ENCODE measurements around the gene MYMX.

Gene MYMX

DNA sequence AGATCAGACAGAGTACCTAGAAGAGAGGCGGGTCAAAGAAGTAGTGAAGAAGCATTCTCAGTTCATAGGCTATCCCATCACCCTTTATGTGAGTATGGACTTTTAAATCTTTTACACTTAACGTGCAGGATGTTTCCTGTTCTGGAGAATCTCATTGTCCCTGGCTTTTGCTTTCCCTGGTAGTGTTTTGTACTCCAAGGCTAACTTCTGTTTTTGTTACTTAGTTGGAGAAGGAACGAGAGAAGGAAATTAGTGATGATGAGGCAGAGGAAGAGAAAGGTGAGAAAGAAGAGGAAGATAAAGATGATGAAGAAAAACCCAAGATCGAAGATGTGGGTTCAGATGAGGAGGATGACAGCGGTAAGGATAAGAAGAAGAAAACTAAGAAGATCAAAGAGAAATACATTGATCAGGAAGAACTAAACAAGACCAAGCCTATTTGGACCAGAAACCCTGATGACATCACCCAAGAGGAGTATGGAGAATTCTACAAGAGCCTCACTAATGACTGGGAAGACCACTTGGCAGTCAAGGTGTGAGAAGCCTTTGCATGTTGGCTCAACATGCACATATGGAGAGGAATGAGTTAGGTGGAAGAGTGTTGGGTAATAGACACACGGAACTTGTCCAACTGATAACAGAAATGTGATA is 33.5 kb downstream of the MYMX start:
- 100% methylated on average over 1 of the region's 6 CpGs for WGBS (ENCODE audit: insufficient coverage)
- no peak overlapping the region for H3K27ac ChIP-seq (ENCODE audit: insufficient read depth in 1 of 2, low read depth in 1 of 2, low read length in 2 of 2, poor library complexity in 1 of 2, severe bottlenecking in 2 of 2)
- no peaks in the 10 kb centered on the region for H3K9me3 ChIP-seq (ENCODE audit: control extremely low read depth in 1 of 5, control insufficient read depth in 4 of 5, insufficient read depth in 2 of 5, low read depth in 1 of 5, low read length in 4 of 5)
- H3K4me3 ChIP-seq (ENCODE audit: control insufficient read depth in 1 of 7, extremely low read depth in 1 of 7, insufficient read depth in 4 of 7, low read depth in 2 of 7, low read length in 6 of 7) = no peak overlapping the region
- peaks cover 13 to 49% (median 35%) of the 10 kb centered on the region in 4 experiments for H3K4me1 ChIP-seq (ENCODE audit: control extremely low read depth in 1 of 4, control insufficient read depth in 4 of 4, insufficient read depth in 4 of 4, low read length in 3 of 4)
- POLR2A ChIA-PET = no interaction called here
- no peak for DNase-seq
- H3K27me3 ChIP-seq (replicated peaks in 2 of 5; ENCODE audit: control insufficient read depth in 4 of 5, insufficient read depth in 5 of 5, low read length in 4 of 5) = no peaks in the 10 kb centered on the region
- CTCF ChIA-PET = interaction anchor here (0.7 to 3.7 kb wide), 7 partner anchors 7 to 80 kb away, joined by 3 to 15 read pairs (median 5); partner anchors contain the start of gene SLC35B2
- peaks cover 28 to 70% (median 55%) of the 10 kb centered on the region in 4 experiments for H3K36me3 ChIP-seq (ENCODE audit: control insufficient read depth in 4 of 4, insufficient read depth in 4 of 4, low read length in 3 of 4)

DNA sequence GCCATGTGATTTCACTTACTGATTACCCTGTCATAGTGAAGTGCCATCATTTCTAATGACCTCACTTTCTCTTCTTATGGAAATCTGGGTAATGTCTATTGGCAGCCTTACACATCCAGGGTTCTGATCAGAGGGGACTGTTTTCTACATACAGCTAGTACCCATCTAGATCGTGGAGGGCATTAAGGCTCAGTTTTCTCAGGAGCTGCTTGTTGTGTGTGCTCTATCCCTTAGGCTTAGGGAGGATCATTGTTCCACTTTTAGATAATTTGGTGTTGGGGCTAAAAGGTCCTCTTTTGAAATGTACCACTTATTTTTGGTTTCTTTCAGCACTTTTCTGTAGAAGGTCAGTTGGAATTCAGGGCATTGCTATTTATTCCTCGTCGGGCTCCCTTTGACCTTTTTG is 34.0 kb downstream of the MYMX start:
- ChIA-PET CTCF (interaction anchor here (1.1 to 2.3 kb wide), 9 partner anchors 9 to 81 kb away, joined by 3 to 13 read pairs (median 5); no protein-coding TSS in a partner anchor), POLR2A (no interaction called here)
- Histone ChIP-seq H3K4me1 (ENCODE audit: control extremely low read depth in 1 of 4, control insufficient read depth in 4 of 4, insufficient read depth in 4 of 4, low read length in 3 of 4) (peaks cover 14 to 54% (median 37%) of the 10 kb centered on the region in 4 experiments), H3K36me3 (ENCODE audit: control insufficient read depth in 4 of 4, insufficient read depth in 4 of 4, low read length in 3 of 4) (peaks cover 28 to 72% (median 57%) of the 10 kb centered on the region in 4 experiments), H3K9me3 (ENCODE audit: control extremely low read depth in 1 of 5, control insufficient read depth in 4 of 5, insufficient read depth in 2 of 5, low read depth in 1 of 5, low read length in 4 of 5) (no peaks in the 10 kb centered on the region), H3K4me3 (ENCODE audit: control insufficient read depth in 1 of 7, extremely low read depth in 1 of 7, insufficient read depth in 4 of 7, low read depth in 2 of 7, low read length in 6 of 7) (no peak overlapping the region), H3K27me3 (replicated peaks in 2 of 5; ENCODE audit: control insufficient read depth in 4 of 5, insufficient read depth in 5 of 5, low read length in 4 of 5) (no peaks in the 10 kb centered on the region), H3K27ac (ENCODE audit: insufficient read depth in 1 of 2, low read depth in 1 of 2, low read length in 2 of 2, poor library complexity in 1 of 2, severe bottlenecking in 2 of 2) (no peak overlapping the region)
- DNase-seq = no peak
- WGBS (ENCODE audit: insufficient coverage) = 100% methylated on average over 2 of the region's 3 CpGs

GRCh38 chr6:44251576-44252524 is 35.1 kb downstream of the MYMX start:
- Histone ChIP-seq H3K4me1 (ENCODE audit: control extremely low read depth in 1 of 4, control insufficient read depth in 4 of 4, insufficient read depth in 4 of 4, low read length in 3 of 4) (peaks cover 17 to 53% (median 42%) of the 10 kb centered on the region in 4 experiments), H3K36me3 (ENCODE audit: control insufficient read depth in 4 of 4, insufficient read depth in 4 of 4, low read length in 3 of 4) (peaks cover 28 to 72% (median 57%) of the 10 kb centered on the region in 4 experiments), H3K27me3 (replicated peaks in 2 of 5; ENCODE audit: control insufficient read depth in 4 of 5, insufficient read depth in 5 of 5, low read length in 4 of 5) (no peaks in the 10 kb centered on the region), H3K27ac (ENCODE audit: insufficient read depth in 1 of 2, low read depth in 1 of 2, low read length in 2 of 2, poor library complexity in 1 of 2, severe bottlenecking in 2 of 2) (no peak overlapping the region), H3K9me3 (ENCODE audit: control extremely low read depth in 1 of 5, control insufficient read depth in 4 of 5, insufficient read depth in 2 of 5, low read depth in 1 of 5, low read length in 4 of 5) (no peaks in the 10 kb centered on the region), H3K4me3 (ENCODE audit: control insufficient read depth in 1 of 7, extremely low read depth in 1 of 7, insufficient read depth in 4 of 7, low read depth in 2 of 7, low read length in 6 of 7) (no peak overlapping the region)
- POLR2A ChIA-PET = interaction anchor here (1.4 kb wide), 1 partner anchor 10 kb away, joined by 4 read pairs; no protein-coding TSS in a partner anchor
- CTCF ChIA-PET = interaction anchor here (0.7 to 2.3 kb wide), 13 partner anchors 10 to 156 kb away, joined by 3 to 13 read pairs (median 4); partner anchors contain the start of gene CAPN11
- no peak for DNase-seq
- WGBS (ENCODE audit: insufficient coverage) = over 99% methylated on average over 12 of the region's 14 CpGs

- ChIA-PET POLR2A (interaction anchor here (2.8 to 4.5 kb wide), 2 partner anchors 7 to 11 kb away, joined by 12 to 42 read pairs; partner anchors contain the start of genes HSP90AB1 and NFKBIE), CTCF (interaction anchor here (0.7 to 5.0 kb wide), 18 partner anchors 8 to 174 kb away, joined by 3 to 35 read pairs (median 5); partner anchors contain the start of genes AARS2 and SLC29A1)
- Histone ChIP-seq H3K4me1 (ENCODE audit: control extremely low read depth in 1 of 4, control insufficient read depth in 4 of 4, insufficient read depth in 4 of 4, low read length in 3 of 4) (peaks cover 10 to 53% (median 38%) of the 10 kb centered on the region in 4 experiments), H3K27me3 (replicated peaks in 2 of 5; ENCODE audit: control insufficient read depth in 4 of 5, insufficient read depth in 5 of 5, low read length in 4 of 5) (no peaks in the 10 kb centered on the region), H3K4me3 (ENCODE audit: control insufficient read depth in 1 of 7, extremely low read depth in 1 of 7, insufficient read depth in 4 of 7, low read depth in 2 of 7, low read length in 6 of 7) (no peak overlapping the region), H3K9me3 (ENCODE audit: control extremely low read depth in 1 of 5, control insufficient read depth in 4 of 5, insufficient read depth in 2 of 5, low read depth in 1 of 5, low read length in 4 of 5) (no peaks in the 10 kb centered on the region), H3K27ac (ENCODE audit: insufficient read depth in 1 of 2, low read depth in 1 of 2, low read length in 2 of 2, poor library complexity in 1 of 2, severe bottlenecking in 2 of 2) (no peak overlapping the region), H3K36me3 (ENCODE audit: control insufficient read depth in 4 of 4, insufficient read depth in 4 of 4, low read length in 3 of 4) (peaks cover 28 to 73% (median 60%) of the 10 kb centered on the region in 4 experiments)
- 89% methylated on average over 5 of the region's 10 CpGs for WGBS (ENCODE audit: insufficient coverage)
- peak; percentile 58 to 76 (median 73) for DNase-seq
Observed at GRCh38 chr6:44253307-44254101, 36.8 kb downstream of the MYMX start.

GRCh38 chr6:44254191-44255104 is 37.7 kb downstream of the MYMX start:
- H3K4me1 ChIP-seq (ENCODE audit: control extremely low read depth in 1 of 4, control insufficient read depth in 4 of 4, insufficient read depth in 4 of 4, low read length in 3 of 4) = peaks cover 4 to 44% (median 28%) of the 10 kb centered on the region in 4 experiments
- H3K36me3 ChIP-seq (ENCODE audit: control insufficient read depth in 4 of 4, insufficient read depth in 4 of 4, low read length in 3 of 4) = peaks cover 23 to 73% (median 61%) of the 10 kb centered on the region in 4 experiments
- POLR2A ChIA-PET = interaction anchor here (0.6 to 4.5 kb wide), 4 partner anchors 8 to 1589 kb away, joined by 3 to 42 read pairs (median 8); partner anchors contain the start of genes HSP90AB1 and NFKBIE
- H3K9me3 ChIP-seq (ENCODE audit: control extremely low read depth in 1 of 5, control insufficient read depth in 4 of 5, insufficient read depth in 2 of 5, low read depth in 1 of 5, low read length in 4 of 5) = no peaks in the 10 kb centered on the region
- no peak overlapping the region for H3K4me3 ChIP-seq (ENCODE audit: control insufficient read depth in 1 of 7, extremely low read depth in 1 of 7, insufficient read depth in 4 of 7, low read depth in 2 of 7, low read length in 6 of 7)
- 89% methylated on average over 7 of the region's 12 CpGs for WGBS (ENCODE audit: insufficient coverage)
- peak in 1 of 3 donors; percentile 26 for DNase-seq
- CTCF ChIA-PET = interaction anchor here (0.5 to 5.0 kb wide), 23 partner anchors 9 to 1179 kb away, joined by 3 to 35 read pairs (median 4); partner anchors contain the start of genes AARS2 and SLC29A1
- no peak overlapping the region for H3K27ac ChIP-seq (ENCODE audit: insufficient read depth in 1 of 2, low read depth in 1 of 2, low read length in 2 of 2, poor library complexity in 1 of 2, severe bottlenecking in 2 of 2)
- H3K27me3 ChIP-seq (replicated peaks in 2 of 5; ENCODE audit: control insufficient read depth in 4 of 5, insufficient read depth in 5 of 5, low read length in 4 of 5) = no peaks in the 10 kb centered on the region
